ENCODE measurements around the gene KRCC1. TPM values are rescaled to one million over a fixed set of nuclear protein-coding genes. Genes with fewer than 3 reads are reported as not detected.
A peak's percentile ranks its signal among the peaks of the same experiment; 100 is the strongest.

Gene KRCC1
- total and polyA plus RNA-seq, 12 donors = 18.5 to 27.0 (median 22.0) TPM

- 50 to 71% methylated on average over 2 of the region's 2 CpGs for WGBS, 2 donors
- no peaks in the 10 kb centered on the region for H3K36me3 ChIP-seq
- no peak for DNase-seq
Observed at GRCh38 chr2:88060907-88061275, 5.3 kb upstream of the KRCC1 start.

GRCh38 chr2:88059979-88060906 is 4.7 kb upstream of the KRCC1 start:
- no peak overlapping the region for H3K27ac ChIP-seq
- no peaks in the 10 kb centered on the region for H3K36me3 ChIP-seq
- ATAC-seq = peak in 3 of 8 donors; percentile 23 to 38 (median 25)
- intact Hi-C loops (cut with DNase I) = loop anchor here in 9 of 10 donors (1.0 to 10.0 kb wide), 7 partner anchors 97 to 1275 kb away; no protein-coding TSS in a partner anchor
- peaks cover 0 to 6% (median 5%) of the 10 kb centered on the region in 9 donors for H3K4me1 ChIP-seq
- DNase-seq = no peak
- 48 to 53% methylated on average over 5 of the region's 5 CpGs for WGBS, 2 donors
- H3K4me3 ChIP-seq = no peak overlapping the region
- peak; percentile 57 to 86 (median 76) for TF ChIP-seq CTCF (IDR thresholded peaks at IDR 0.05)
- H3K9me3 ChIP-seq = no peaks in the 10 kb centered on the region
- H3K27me3 ChIP-seq = no peaks in the 10 kb centered on the region

More at GRCh38 chr2:88060907-88061275, 5.3 kb upstream of the KRCC1 start:
- Histone ChIP-seq H3K27me3 (no peaks in the 10 kb centered on the region), H3K4me1 (peaks cover 0 to 5% (median 4%) of the 10 kb centered on the region in 9 donors), H3K9me3 (no peaks in the 10 kb centered on the region), H3K4me3 (no peak overlapping the region), H3K27ac (no peak overlapping the region)
- no peak for TF ChIP-seq CTCF (IDR thresholded peaks at IDR 0.05)
- intact Hi-C loops (cut with DNase I) = loop anchor here in 9 of 10 donors (1.0 to 5.0 kb wide), 6 partner anchors 96 to 101 kb away; no protein-coding TSS in a partner anchor
- no peak for ATAC-seq

GRCh38 chr2:88058191-88058590 is 2.6 kb upstream of the KRCC1 start:
- ATAC-seq (no peak), DNase-seq (no peak)
- H3K36me3 ChIP-seq = no peaks in the 10 kb centered on the region
- H3K4me1 ChIP-seq = peaks cover 0 to 22% (median 21%) of the 10 kb centered on the region in 9 donors
- H3K4me3 ChIP-seq = no peak overlapping the region
- no peaks in the 10 kb centered on the region for H3K27me3 ChIP-seq
- intact Hi-C loops (cut with DNase I) = loop anchor here in 2 of 10 donors (2.0 to 10.0 kb wide), 2 partner anchors 103 to 1273 kb away; no protein-coding TSS in a partner anchor
- TF ChIP-seq CTCF (IDR thresholded peaks at IDR 0.05) = no peak
- WGBS, 2 donors = 89 to 91% methylated on average over 5 of the region's 5 CpGs
- no peak overlapping the region for H3K27ac ChIP-seq
- H3K9me3 ChIP-seq = no peaks in the 10 kb centered on the region

GRCh38 chr2:88057437-88057844 is 1.9 kb upstream of the KRCC1 start:
- H3K27ac ChIP-seq = no peak overlapping the region
- no peak for DNase-seq
- no peak for TF ChIP-seq CTCF (IDR thresholded peaks at IDR 0.05)

More at GRCh38 chr2:88057437-88057844, 1.9 kb upstream of the KRCC1 start:
- intact Hi-C loops (cut with DNase I) = loop anchor here in 1 of 10 donors (10.0 kb wide), 1 partner anchor 1273 kb away; no protein-coding TSS in a partner anchor
- H3K36me3 ChIP-seq = no peaks in the 10 kb centered on the region
- H3K9me3 ChIP-seq = no peaks in the 10 kb centered on the region
- ATAC-seq = no peak
- 55 to 66% methylated on average over 4 of the region's 4 CpGs for WGBS, 2 donors
- H3K4me3 ChIP-seq = no peak overlapping the region
- no peaks in the 10 kb centered on the region for H3K27me3 ChIP-seq
- peaks cover 0 to 29% (median 28%) of the 10 kb centered on the region in 9 donors for H3K4me1 ChIP-seq
